Kidney capillary endothelial cell (primary cell): ENCODE measurements around the gene SLC16A7.
A peak's percentile ranks its signal among the peaks of the same experiment; 100 is the strongest.
"Not testable (repeated sequence)": the region's sequence is repeated elsewhere in the genome, so short reads cannot be mapped to it uniquely, and the experiment has no call there.

Experiments
- DNase-seq: peaks from one replicate; pipeline ENCODE4 v3.0.0-alpha.2; 2018; ENCODE audit warnings: low spot score

SLC16A7 gene

DNA sequence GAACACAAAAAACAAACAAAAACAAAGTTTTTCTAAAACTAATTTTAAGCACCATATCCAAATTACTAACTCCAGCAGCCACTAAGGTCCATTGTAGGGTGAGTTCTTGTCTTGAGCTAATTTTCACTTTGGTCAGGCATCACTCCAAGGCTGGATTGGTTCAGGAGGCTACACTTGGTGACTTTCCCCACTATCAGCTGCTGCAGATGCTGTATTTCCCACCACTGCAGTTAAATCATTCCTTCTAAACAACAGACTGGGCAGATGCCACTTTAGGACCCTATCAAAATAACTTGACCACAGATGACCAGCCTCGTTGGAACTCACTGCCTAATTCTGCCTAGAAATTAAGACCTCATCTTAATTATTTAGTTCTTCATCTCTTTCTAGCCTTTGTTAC is 140.5 kb downstream of the SLC16A7 start:
- no peak for DNase-seq

DNA sequence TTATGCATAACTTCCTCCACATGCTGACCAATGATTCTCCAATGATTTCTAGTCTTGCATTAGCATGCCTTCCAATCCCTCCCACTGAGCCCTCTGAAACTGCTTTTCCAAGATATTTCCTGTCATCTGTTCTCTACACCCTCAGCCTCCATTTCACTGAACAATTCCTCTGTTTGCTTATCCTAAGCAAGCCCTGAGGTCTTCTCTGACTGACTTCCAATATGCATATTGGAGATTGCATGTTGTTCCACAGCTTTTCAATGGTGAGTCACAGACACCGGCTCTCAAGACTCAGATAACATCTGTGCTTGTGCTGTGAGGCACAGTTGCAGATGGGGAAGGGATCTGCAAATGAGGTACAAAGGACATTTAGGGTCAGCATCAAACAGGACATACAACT is 141.0 kb downstream of the SLC16A7 start:
- DNase-seq = no peak

DNA sequence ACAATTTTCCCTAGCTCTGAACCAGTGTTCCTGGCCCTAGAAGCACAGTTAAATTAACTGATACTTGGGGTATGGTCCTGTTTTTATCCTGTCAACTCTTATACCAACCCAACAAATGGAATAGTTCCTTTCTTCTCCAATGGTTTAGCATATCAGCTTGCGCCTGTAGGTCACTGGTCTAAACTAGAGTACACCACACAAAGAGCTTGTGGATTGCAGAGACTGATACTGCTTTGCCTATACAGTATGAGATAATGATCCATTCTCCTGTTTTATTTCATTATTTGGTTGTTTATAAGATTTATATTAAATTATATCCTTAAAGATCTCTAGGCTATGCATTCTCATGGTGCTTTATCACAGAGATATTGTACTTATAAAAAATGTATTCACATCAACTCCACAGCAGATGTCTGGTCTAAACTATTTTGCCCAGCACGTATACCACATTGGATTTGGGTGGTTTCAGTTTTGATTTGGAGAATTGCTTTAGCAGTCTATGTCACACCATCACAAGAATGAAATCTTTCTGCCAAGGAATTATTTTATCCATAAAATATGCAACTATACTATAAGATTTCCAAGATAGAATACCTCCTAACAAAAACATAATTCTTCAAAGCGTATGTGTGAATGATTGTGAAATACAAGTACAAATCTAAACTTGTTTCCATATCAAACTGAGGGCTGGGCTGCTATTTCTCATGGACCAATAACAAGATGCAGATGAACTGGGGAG is 142.1 kb downstream of the SLC16A7 start:
- DNase-seq = no peak

DNA sequence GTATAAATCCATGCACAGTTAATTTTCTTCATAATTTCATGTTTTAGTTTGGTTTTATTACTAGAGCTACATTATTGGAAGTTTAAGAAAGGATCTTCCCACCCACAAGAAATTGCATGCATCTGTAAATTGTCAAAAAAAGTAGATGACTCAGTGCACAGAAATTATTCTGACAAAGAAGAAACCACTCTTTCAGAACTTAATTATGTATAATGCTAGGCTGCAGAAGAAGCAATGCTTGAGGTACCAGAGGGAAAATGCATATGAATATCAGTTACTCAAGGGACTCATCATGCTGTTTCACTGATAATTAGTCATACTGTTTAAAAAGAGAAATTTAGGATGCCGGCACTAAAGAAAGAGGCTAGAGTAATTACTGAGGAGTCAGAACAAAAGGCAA is 147.0 kb downstream of the SLC16A7 start:
- no peak for DNase-seq

DNA sequence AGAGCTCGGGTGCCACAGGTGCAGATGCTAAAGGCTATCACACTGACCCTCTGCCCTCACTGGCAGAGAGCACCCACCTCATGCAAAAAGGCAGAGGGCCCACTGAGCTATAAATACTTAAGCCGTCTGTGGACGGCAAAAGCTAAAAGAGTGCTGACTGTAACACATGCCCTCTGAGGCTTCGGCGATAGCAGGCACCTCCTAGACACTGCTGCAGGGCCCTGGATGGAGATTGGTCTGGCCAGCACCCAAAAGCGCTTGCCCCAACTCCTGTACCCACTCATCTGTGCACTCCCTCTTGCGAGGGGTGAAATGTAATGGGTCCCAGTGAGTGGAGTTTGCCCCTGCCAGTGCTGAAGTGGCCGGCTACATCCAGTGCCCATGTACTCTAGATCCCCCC is 148.7 kb downstream of the SLC16A7 start:
- no peak for DNase-seq

DNA sequence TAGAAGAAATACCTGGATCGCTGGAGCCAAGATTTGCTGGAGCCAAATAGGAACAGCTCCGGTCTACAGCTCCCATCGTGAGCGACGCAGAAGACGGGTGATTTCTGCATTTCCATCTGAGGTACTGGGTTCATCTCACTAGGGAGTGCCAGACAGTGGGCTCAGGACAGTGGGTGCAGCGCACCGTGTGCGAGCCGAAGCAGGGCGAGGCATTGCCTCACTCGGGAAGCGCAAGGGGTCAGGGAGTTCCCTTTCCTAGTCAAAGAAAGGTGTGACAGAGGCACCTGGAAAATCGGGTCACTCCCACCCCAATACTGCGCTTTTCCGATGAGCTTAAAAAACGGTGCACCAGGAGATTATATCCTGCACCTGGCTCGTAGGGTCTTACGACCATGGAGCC is 155.3 kb downstream of the SLC16A7 start:
- DNase-seq = not testable (repeated sequence)

DNA sequence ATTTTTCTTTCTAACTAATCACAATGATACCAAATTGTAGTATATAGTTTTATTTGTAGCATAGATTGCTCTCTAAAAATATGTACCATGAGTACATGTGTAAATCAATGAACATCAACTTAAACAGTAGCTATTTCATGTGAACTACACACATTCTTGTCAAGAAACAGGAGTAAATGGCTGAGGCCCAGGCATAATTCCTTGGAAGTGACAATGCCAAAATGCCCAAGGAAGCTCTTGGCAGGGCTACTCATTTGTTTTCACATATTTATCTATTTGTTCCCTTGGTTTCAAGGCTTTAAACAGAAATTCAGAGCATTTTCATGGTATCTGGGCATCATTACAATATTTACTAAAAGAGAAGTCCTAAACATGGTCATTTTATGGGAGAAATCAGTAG is 165.7 kb downstream of the SLC16A7 start:
- DNase-seq = no peak

DNA sequence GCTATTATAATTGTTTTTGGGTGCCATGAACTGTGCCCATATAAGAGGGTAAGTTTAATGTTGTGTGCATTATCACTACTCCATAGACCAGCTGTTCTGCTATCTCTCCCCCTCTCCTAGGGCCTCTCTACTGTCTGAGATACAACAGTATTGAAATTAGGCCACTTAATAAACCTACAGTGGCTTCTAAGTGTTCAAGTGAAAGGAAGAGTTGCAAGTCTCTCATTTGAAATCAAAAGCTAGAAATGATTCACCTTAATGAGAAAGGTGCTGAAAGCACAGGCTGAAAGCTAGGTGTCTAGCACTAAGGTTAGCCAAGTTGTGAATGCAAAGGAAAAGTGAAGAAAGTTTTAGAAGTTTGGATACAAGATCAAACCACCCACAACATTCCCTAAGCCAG is 168.0 kb downstream of the SLC16A7 start:
- DNase-seq = no peak

DNA sequence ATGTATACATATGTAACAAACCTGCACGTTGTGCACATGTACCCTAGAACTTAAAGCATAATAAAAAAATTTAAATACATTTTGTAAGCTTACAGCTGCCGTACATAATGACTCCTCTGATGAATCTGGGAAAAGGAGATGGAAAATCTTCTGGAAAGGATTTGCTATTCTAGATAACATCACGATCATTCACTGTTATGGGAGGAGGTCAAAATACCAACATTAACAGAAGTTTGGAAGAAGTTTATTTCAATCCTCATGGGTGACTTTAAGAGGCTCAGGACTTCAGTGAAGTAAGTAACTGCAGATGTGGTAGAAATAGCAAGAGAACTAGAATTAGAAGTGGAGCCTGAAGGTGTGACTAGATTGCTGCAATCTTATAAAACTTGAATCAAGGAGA is 172.2 kb downstream of the SLC16A7 start:
- DNase-seq = no peak

DNA sequence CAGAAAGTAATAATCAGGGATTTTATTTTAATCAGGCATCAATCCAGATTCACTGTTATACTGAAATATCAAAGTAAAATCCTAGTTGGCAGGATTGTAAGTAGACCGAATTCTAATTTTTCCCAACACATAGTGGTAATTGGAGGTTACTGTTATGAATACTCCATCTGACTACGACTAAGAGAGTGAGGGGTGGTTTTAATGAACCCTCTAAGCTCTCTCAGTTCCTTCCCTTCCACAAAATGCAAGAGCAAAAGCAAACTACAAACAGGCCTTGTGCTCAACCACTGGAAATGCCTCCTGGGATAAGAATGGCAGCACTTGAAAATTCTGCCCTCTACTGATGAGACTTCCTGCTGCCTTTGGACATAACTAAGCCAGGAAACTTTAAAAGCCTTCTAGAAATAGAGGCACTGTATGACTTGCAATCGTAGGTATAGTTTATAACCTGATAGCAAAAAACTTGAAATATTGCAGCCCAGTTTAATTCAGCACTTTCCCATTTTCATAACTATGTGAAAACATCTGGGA is 184.8 kb downstream of the SLC16A7 start:
- no peak for DNase-seq

DNA sequence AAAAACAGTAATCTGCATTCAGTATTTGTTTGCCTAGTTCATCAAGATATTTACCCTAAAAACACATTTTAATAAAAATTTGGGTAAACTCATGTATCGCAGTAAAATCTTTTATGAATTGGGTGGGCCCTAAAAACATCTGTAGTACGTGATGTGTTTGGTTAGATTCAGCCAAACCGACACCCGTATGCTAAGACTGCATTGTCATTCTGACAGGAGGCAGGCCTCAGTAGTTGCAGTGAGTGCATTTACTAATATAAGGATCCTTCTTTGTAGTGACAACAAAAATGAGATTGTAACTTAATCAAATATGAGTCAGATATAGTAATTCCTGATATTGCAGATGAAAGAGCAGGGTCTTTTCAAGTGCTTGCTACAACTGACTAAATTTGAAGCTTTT is 191.8 kb downstream of the SLC16A7 start:
- DNase-seq = no peak

DNA sequence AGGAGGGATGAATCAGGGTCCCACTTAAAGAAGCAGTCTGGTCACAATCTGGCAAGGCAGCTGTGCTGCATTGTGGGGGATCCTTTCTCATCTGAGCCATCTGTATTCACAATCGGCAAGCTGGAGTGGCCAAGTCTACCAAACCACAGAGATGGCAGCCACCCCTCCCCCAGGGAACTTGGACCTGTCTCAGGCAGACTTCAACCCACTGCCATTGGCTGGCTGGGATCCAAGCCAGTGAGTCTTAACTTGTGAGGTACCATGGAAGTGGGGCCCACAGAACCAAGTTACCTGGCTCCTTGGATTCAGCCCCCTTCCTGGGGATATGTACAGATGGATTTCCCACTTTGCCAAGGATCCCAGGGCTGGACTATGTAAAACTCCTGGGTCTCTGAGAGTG is 196.8 kb downstream of the SLC16A7 start:
- DNase-seq = no peak

DNA sequence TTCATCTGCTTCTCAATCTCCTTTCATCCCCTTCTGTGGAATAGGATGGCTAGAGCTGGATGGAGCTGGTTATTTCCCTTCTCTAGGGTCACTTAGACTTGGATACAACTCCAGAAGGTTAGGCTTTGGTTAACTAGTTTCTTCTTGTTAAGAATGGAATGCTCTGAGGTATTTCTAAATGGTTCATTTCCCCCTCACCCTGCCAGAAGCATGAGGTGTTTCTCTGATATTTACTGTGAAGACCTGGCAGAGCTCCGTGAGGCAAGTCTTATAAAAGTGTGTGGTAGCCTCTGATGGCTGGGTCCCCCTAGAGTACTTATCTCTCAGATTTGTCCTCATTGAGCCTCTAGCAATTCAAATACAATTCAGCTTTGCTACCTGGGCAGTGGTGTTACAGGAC is 207.9 kb downstream of the SLC16A7 start:
- no peak for DNase-seq

DNA sequence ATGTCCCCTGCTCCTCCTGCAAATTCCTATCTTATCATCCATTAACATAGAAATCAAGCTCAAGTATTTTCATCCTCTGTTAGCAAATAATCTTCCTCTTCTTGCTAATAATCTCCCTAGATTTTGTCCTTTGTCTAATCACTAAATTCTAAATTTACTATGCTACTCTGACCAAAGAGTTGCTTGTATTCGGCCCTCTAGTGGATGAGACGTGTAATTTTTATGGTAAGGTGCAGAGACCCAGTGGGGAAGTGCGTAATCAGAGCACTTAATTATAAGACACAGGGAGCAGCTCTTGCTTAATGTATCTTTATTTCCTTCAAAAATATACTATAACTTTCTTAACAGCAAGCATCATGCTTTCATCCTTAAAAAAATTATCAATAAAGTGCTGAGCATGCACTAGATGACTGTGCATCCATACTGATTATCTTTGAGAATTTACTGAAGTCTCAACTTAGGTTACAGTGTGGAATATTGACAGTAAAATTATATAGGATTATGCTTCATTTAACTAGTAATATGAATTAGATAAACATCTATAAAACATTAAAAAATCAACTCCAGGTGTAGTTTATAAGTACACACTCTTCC is 212.6 kb downstream of the SLC16A7 start:
- DNase-seq = peak; percentile 26

DNA sequence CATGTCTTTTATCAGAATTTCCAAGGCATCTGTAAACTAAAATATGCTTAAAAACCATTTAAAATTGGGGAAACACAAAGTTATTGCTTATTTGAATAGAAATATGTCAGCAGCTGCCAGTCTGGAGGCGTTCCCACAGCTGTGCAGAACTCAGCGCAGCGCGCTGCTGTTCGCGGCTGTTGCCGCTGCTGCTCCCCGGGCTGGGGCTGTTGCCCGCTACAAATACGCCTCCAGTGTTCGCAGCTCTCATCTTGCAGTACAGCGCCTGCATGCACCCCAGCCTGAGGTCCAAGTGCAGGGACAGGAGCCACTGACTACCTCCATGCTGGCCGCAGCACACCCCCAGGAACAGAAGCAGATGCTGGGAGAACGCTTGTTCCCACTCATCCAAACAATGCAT is 216.2 kb downstream of the SLC16A7 start:
- no peak for DNase-seq

DNA sequence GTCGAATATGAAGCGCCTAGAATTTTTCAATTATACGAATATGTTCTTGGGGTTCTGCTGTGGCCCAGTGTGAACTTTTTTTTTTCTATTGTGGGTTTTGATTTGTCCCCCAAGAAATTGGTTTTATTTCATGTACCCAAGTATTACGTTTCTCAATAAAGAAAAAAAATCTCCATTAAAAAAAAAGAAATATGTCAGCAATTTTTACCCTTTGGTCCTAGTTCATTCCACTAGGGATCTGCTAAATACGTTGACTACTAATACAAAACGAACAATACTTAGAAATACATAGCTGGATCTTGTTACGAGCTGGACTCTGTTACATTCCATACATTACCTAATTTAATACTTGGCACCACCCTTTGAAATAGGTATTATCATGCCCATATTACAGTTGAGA is 216.9 kb downstream of the SLC16A7 start:
- DNase-seq = no peak

DNA sequence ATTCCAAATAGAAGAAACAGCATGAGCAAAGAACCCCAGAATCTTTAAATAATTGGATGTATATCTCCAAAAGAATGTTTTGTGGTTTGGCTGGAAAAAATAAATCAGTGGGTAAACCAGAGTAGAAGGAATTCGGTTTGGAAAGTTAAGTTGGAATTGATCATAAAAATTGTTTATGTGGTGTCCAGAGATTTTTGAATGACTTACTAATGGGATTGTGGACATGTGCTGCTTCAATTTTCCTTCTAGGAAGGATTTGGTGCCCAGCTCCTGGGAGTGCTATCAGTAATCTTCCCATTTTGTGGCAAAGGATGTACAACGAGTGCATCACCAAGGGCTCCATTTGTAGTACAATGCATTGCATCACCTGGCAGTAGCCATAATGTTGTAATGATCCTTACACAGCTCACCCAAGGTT is 224.8 kb downstream of the SLC16A7 start:
- DNase-seq = no peak

DNA sequence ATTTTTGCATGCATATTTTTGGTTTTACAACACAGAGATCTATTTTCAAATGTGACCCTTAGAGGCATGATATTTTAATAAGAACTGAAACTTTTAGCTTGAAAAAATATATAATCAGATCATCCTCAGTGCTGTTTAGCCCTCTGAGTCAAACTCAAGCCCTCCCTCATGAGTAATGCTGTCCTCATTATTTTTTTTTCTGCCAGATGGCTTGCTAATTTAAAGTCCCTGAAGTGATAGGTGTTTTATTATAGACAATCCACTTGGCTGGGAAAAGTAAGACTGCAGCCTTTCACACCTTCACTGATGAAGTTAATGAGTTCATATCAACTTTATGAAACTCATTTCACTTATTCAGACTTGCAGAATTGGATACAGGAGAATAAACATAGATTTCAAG is 227.7 kb downstream of the SLC16A7 start:
- DNase-seq = no peak

DNA sequence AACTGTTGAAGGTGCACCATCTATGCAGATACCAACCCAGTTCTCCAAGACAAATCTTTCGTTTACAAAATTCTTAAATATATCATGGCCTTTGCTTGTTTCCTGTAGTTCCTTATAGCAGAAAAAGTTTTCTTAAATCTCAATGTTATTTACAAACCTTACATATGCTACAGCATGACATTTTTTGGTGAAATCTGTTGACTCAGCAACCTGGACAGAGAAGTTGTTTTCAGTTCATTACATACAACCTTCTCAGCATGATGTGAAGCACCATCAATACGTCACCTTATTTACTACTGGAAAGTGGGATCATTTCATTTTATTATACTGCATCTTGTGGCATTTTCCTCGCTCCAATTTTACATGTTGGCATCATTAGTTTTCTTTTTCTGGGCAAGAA is 231.9 kb downstream of the SLC16A7 start:
- no peak for DNase-seq

DNA sequence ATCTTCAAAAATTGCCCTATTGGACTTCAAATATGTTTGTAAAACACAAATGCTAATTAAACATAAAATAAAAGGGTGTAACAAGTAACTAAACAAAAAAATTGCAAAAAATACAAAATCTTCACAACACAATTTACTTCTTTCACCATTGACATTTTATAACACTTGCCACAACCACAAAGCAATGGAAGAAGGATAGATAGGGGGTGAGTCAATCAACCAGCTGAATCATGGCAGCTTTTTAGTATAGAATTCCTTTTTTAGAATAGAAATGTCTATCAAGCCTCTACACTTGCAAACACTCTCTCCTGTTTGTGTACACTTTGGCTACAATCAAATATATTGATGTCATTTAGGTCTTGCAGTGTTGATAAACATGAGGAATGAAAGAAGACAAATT is 232.7 kb downstream of the SLC16A7 start:
- no peak for DNase-seq

DNA sequence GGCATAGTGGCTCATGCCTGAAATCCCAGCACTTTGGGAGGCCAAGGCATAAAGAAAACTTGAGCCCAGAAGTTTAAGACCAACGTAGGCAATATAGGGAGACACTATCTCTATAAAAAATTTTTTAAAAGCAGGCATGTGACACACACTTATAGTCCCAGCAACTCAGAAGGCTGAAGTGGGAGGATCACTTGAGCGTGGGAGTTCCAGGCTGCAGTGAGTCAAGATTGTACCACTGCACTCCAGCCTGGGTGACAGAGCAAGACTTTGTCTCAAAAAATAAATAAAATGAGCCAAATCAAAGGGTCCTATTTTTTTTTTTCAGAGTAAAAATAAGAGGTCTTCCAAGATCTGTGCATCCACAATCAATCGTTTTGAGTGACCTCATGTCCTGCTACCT is 237.6 kb downstream of the SLC16A7 start:
- no peak for DNase-seq

DNA sequence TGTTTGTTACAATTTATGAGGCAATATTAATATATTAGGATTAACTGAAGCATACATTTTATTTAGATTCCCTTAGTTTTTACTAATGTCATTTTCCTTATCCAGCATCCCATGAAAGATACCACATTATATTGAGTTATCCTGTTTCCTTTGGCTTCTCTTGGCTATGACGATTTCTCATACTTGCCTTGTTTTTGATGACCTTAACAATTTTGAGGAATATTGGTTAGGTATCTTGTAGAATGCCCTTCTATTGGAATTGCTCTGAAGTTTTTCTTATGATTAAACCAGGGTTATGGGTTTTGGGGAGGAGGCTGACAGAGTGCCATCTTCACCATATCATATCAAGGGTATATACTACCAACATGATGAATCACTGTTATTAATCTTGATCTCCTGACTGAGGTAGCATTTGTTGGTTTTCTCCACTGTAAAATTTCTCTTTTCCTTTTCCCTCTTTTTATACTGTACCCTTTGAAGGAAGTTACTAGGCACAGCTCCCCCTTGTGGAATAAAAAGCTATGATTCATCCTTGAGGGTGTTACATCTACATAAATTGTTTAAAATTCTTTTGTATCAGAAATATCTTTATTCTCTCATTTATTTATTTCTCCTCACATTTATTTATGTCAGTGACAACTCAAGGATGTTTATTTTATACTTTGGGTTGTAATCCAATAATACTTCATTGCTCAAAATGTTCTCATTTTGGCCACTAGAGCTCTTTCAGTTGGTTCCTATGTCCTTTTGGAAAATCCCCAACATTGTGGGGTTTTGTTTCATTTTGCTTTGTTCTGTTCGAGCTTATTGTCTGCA is 239.0 kb downstream of the SLC16A7 start:
- DNase-seq = no peak
